ENCODE measurements around the gene COL4A2. TPM values are rescaled to one million over a fixed set of nuclear protein-coding genes. Genes with fewer than 3 reads are reported as not detected.

Gene COL4A2
- total and polyA plus RNA-seq, 2 donors (not counting 1 experiment from before 2014, with no cell fraction given) = 0.17 TPM; not detected in 1

- no CpG with 5 or more reads among the region's 3 CpGs for WGBS (ENCODE audit: insufficient coverage)
- Histone ChIP-seq H3K4me2 (replicated peaks; ENCODE audit: low read depth, low read length, poor library complexity, severe bottlenecking) (no peak overlapping the region), H3K79me2 (ENCODE audit: control insufficient read depth, insufficient read depth, low read length) (no peaks in the 10 kb centered on the region), H3K27me3 (replicated peaks in 1 of 4; ENCODE audit: control extremely low read depth in 1 of 4, control insufficient read depth in 3 of 4, insufficient read depth in 4 of 4, low read length in 3 of 4) (no peaks in the 10 kb centered on the region), H3K36me3 (replicated peaks in 1 of 2; ENCODE audit: control extremely low read depth in 1 of 2, control insufficient read depth in 1 of 2, extremely low read depth in 1 of 2, insufficient read depth in 2 of 2, low read length in 1 of 2) (no peaks in the 10 kb centered on the region), H4K20me1 (ENCODE audit: control insufficient read depth, insufficient read depth, low read length, poor library complexity, severe bottlenecking) (no peaks in the 10 kb centered on the region), H3K9ac (ENCODE audit: low read length) (no peak overlapping the region), H3K9me3 (ENCODE audit: control extremely low read depth in 1 of 3, control insufficient read depth in 2 of 3, insufficient read depth in 1 of 3, low read length in 2 of 3) (no peaks in the 10 kb centered on the region), H3K4me1 (ENCODE audit: control insufficient read depth in 2 of 2, insufficient read depth in 2 of 2, low read length in 2 of 2) (no peaks in the 10 kb centered on the region), H2AFZ (ENCODE audit: insufficient read depth, low read depth, low read length, poor library complexity, severe bottlenecking) (no peak overlapping the region), H3K4me3 (ENCODE audit: control extremely low read depth in 1 of 5, extremely low read depth in 1 of 5, insufficient read depth in 1 of 5, low read depth in 2 of 5, low read length in 4 of 5) (no peak overlapping the region), H3K27ac (ENCODE audit: low read length in 2 of 2) (no peak overlapping the region)
- ChIA-PET CTCF (no interaction called here), POLR2A (no interaction called here)
- TF ChIP-seq EZH2 (IDR thresholded peaks at IDR 0.05; ENCODE audit: borderline replicate concordance, insufficient read depth, low read depth, low read length, poor library complexity, severe bottlenecking) = no peak
- no peak for TF ChIP-seq CTCF (IDR thresholded peaks at IDR 0.05)
- no peak for DNase-seq
- Mint-ChIP-seq H3K4me1 (no peaks in the 10 kb centered on the region), H3K9me3 (ENCODE audit: insufficient read depth) (no peaks in the 10 kb centered on the region), H3K4me3 (no peak overlapping the region), H3K27me3 (peaks cover 9% of the 10 kb centered on the region), H3K27ac (no peak overlapping the region)
- intact Hi-C loops (cut with micrococcal nuclease) = no loop called here
- ATAC-seq (ENCODE audit: low read depth) = no peak
Observed at GRCh38 chr13:110365876-110366275, 58.8 kb downstream of the COL4A2 start.

GRCh38 chr13:110366733-110367132 is 59.6 kb downstream of the COL4A2 start:
- Histone ChIP-seq H3K9me3 (ENCODE audit: control extremely low read depth in 1 of 3, control insufficient read depth in 2 of 3, insufficient read depth in 1 of 3, low read length in 2 of 3) (no peaks in the 10 kb centered on the region), H3K9ac (ENCODE audit: low read length) (no peak overlapping the region), H3K4me3 (ENCODE audit: control extremely low read depth in 1 of 5, extremely low read depth in 1 of 5, insufficient read depth in 1 of 5, low read depth in 2 of 5, low read length in 4 of 5) (no peak overlapping the region), H3K4me2 (replicated peaks; ENCODE audit: low read depth, low read length, poor library complexity, severe bottlenecking) (no peak overlapping the region), H3K79me2 (ENCODE audit: control insufficient read depth, insufficient read depth, low read length) (no peaks in the 10 kb centered on the region), H3K36me3 (replicated peaks in 1 of 2; ENCODE audit: control extremely low read depth in 1 of 2, control insufficient read depth in 1 of 2, extremely low read depth in 1 of 2, insufficient read depth in 2 of 2, low read length in 1 of 2) (no peaks in the 10 kb centered on the region), H4K20me1 (ENCODE audit: control insufficient read depth, insufficient read depth, low read length, poor library complexity, severe bottlenecking) (no peaks in the 10 kb centered on the region), H3K27ac (ENCODE audit: low read length in 2 of 2) (no peak overlapping the region), H3K27me3 (replicated peaks in 1 of 4; ENCODE audit: control extremely low read depth in 1 of 4, control insufficient read depth in 3 of 4, insufficient read depth in 4 of 4, low read length in 3 of 4) (no peaks in the 10 kb centered on the region), H3K4me1 (ENCODE audit: control insufficient read depth in 2 of 2, insufficient read depth in 2 of 2, low read length in 2 of 2) (no peaks in the 10 kb centered on the region), H2AFZ (ENCODE audit: insufficient read depth, low read depth, low read length, poor library complexity, severe bottlenecking) (no peak overlapping the region)
- Mint-ChIP-seq H3K27ac (no peak overlapping the region), H3K4me1 (no peaks in the 10 kb centered on the region), H3K4me3 (no peak overlapping the region), H3K27me3 (peaks cover 9% of the 10 kb centered on the region), H3K9me3 (ENCODE audit: insufficient read depth) (no peaks in the 10 kb centered on the region)
- DNase-seq = no peak
- intact Hi-C loops (cut with micrococcal nuclease) = no loop called here
- POLR2A ChIA-PET = no interaction called here
- 90% methylated on average over 2 of the region's 3 CpGs for WGBS (ENCODE audit: insufficient coverage)
- CTCF ChIA-PET = no interaction called here
- TF ChIP-seq CTCF (IDR thresholded peaks at IDR 0.05) = no peak
- TF ChIP-seq EZH2 (IDR thresholded peaks at IDR 0.05; ENCODE audit: borderline replicate concordance, insufficient read depth, low read depth, low read length, poor library complexity, severe bottlenecking) = no peak
- ATAC-seq (ENCODE audit: low read depth) = no peak

Measured in B cell (primary cell).